SK-N-SH treated with all-trans-retinoic acid at 6 μM for 48 hours (cell line): ENCODE measurements around the gene KL.

Experiments used
- ARNTL ChIP-seq: fragments of 450-650 bp; formaldehyde crosslinking; IDR thresholded peaks from 2 replicates; pipeline ENCODE4 v1.5.0; 2020; ENCODE audit warnings: low read depth, mild to moderate bottlenecking, moderate library complexity, borderline replicate concordance
- BACH2 ChIP-seq: fragments of 250-450 bp; sonication (Bioruptor Pico); IDR thresholded peaks from 2 replicates; pipeline ENCODE4 v1.9.0; 2021; ENCODE audit warnings: mild to moderate bottlenecking, borderline replicate concordance
- CREB5 ChIP-seq: fragments of 250-450 bp; sonication (Bioruptor Pico); IDR thresholded peaks from 2 replicates; pipeline ENCODE4 v1.5.1; 2020; ENCODE audit warnings: low read depth, mild to moderate bottlenecking, moderate library complexity
- GLIS3 ChIP-seq: fragments of 250-450 bp; sonication (Bioruptor Pico); IDR thresholded peaks from 2 replicates; pipeline ENCODE4 v1.5.0; 2020; ENCODE audit warnings: mild to moderate bottlenecking, moderate library complexity
- OSR1 ChIP-seq: fragments of 250-450 bp; sonication (Bioruptor Pico); IDR thresholded peaks from 2 replicates; pipeline ENCODE4 v1.8.0; 2022; ENCODE audit warnings: moderate library complexity, mild to moderate bottlenecking, inconsistent platforms
- POU6F1 ChIP-seq: fragments of 250-450 bp; sonication (Bioruptor Pico); IDR thresholded peaks from 2 replicates; pipeline ENCODE4 v1.8.0; 2021; ENCODE audit warnings: low read depth, mild to moderate bottlenecking, moderate library complexity, borderline replicate concordance
- RARB ChIP-seq: fragments of 250-450 bp; sonication (Bioruptor Pico); IDR thresholded peaks from 2 replicates; pipeline ENCODE4 v1.8.0; 2021; ENCODE audit warnings: mild to moderate bottlenecking, moderate library complexity
- SNAI2 ChIP-seq: fragments of 250-450 bp; sonication (Bioruptor Pico); IDR thresholded peaks from 2 replicates; pipeline ENCODE4 v1.5.0; 2020; ENCODE audit warnings: mild to moderate bottlenecking, moderate library complexity
- ZFP3 ChIP-seq: fragments of 250-450 bp; sonication (Bioruptor Pico); IDR thresholded peaks from 2 replicates; pipeline ENCODE4 v1.5.0; 2020; ENCODE audit warnings: mild to moderate bottlenecking, moderate library complexity
- ZFP30 ChIP-seq: fragments of 450-650 bp; formaldehyde crosslinking; IDR thresholded peaks from 2 replicates; pipeline ENCODE4 v1.5.0; 2022; ENCODE audit warnings: mild to moderate bottlenecking, moderate library complexity
- ZNF565 ChIP-seq: fragments of 450-650 bp; formaldehyde crosslinking; conservative IDR thresholded peaks from 2 replicates; pipeline ENCODE4 v1.5.0; 2020; ENCODE audit warnings: low read depth, mild to moderate bottlenecking, moderate library complexity
- ZNF8 ChIP-seq: fragments of 450-650 bp; formaldehyde crosslinking; IDR thresholded peaks from 2 replicates; pipeline ENCODE4 v1.5.0; 2020; ENCODE audit warnings: mild to moderate bottlenecking, moderate library complexity
- TF ChIP-seq, protein P1 (sequence below): fragments of 250-450 bp; sonication (Bioruptor Pico); IDR thresholded peaks from 2 replicates; pipeline ENCODE4 v1.5.0; 2020; ENCODE audit warnings: mild to moderate bottlenecking, moderate library complexity
- TF ChIP-seq, protein P2 (sequence below): fragments of 250-450 bp; sonication (Bioruptor Pico); IDR thresholded peaks from 2 replicates; pipeline ENCODE4 v1.8.0; 2020; ENCODE audit warnings: mild to moderate bottlenecking, moderate library complexity, borderline replicate concordance

DNA sequence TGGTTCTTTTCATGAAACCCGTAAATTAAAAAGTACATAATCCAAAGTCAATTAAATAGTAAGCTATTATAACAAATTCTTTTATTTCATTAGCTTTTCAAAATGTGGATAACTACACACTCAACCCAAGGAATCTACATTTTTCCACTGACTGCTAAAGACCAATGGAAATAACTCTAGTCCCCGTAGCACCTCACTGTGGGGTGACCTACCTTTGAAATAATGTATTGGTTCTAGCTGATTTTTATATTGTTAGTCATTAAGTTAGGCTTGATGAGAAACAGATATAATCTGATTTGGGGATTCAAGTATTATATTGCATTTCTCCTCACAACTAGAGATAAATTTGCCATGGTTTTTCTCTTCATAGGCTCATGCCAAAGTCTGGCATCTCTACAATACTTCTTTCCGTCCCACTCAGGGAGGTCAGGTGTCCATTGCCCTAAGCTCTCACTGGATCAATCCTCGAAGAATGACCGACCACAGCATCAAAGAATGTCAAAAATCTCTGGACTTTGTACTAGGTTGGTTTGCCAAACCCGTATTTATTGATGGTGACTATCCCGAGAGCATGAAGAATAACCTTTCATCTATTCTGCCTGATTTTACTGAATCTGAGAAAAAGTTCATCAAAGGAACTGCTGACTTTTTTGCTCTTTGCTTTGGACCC lies 37.3 kb downstream of the KL start:
- TF ChIP-seq CREB5 (no peak), ARNTL (CRISPR knock-in tag) (no peak), ZNF565 (CRISPR knock-in tag) (no peak), RARB (CRISPR knock-in tag) (no peak), BACH2 (CRISPR knock-in tag) (no peak), ZFP3 (CRISPR knock-in tag) (no peak), SNAI2 (CRISPR knock-in tag) (no peak), ZFP30 (CRISPR knock-in tag) (no peak), GLIS3 (CRISPR knock-in tag) (no peak), OSR1 (CRISPR knock-in tag) (no peak), ZNF8 (CRISPR knock-in tag) (no peak), POU6F1 (CRISPR knock-in tag) (no peak)
- TF ChIP-seq, protein P1, sequence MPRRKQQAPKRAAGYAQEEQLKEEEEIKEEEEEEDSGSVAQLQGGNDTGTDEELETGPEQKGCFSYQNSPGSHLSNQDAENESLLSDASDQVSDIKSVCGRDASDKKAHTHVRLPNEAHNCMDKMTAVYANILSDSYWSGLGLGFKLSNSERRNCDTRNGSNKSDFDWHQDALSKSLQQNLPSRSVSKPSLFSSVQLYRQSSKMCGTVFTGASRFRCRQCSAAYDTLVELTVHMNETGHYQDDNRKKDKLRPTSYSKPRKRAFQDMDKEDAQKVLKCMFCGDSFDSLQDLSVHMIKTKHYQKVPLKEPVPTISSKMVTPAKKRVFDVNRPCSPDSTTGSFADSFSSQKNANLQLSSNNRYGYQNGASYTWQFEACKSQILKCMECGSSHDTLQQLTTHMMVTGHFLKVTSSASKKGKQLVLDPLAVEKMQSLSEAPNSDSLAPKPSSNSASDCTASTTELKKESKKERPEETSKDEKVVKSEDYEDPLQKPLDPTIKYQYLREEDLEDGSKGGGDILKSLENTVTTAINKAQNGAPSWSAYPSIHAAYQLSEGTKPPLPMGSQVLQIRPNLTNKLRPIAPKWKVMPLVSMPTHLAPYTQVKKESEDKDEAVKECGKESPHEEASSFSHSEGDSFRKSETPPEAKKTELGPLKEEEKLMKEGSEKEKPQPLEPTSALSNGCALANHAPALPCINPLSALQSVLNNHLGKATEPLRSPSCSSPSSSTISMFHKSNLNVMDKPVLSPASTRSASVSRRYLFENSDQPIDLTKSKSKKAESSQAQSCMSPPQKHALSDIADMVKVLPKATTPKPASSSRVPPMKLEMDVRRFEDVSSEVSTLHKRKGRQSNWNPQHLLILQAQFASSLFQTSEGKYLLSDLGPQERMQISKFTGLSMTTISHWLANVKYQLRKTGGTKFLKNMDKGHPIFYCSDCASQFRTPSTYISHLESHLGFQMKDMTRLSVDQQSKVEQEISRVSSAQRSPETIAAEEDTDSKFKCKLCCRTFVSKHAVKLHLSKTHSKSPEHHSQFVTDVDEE, result no peak
- TF ChIP-seq, protein P2, sequence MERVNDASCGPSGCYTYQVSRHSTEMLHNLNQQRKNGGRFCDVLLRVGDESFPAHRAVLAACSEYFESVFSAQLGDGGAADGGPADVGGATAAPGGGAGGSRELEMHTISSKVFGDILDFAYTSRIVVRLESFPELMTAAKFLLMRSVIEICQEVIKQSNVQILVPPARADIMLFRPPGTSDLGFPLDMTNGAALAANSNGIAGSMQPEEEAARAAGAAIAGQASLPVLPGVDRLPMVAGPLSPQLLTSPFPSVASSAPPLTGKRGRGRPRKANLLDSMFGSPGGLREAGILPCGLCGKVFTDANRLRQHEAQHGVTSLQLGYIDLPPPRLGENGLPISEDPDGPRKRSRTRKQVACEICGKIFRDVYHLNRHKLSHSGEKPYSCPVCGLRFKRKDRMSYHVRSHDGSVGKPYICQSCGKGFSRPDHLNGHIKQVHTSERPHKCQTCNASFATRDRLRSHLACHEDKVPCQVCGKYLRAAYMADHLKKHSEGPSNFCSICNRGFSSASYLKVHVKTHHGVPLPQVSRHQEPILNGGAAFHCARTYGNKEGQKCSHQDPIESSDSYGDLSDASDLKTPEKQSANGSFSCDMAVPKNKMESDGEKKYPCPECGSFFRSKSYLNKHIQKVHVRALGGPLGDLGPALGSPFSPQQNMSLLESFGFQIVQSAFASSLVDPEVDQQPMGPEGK (CRISPR knock-in tag), result no peak
